Natural killer cell (primary cell): ENCODE data around the gene ABHD17A. TPM values are rescaled to one million over a fixed set of nuclear protein-coding genes. Genes with fewer than 3 reads are reported as not detected.
A peak's percentile ranks its signal among the peaks of the same experiment; 100 is the strongest.

ENCODE experiments used
- ATAC-seq, 3 donors: fragments of 150-1000 bp in 2 of 3; fragments of 200-7000 bp in 1 of 3; cut with Tn5 transposase; 1 replicate in 1 of 3; 2 replicates in 2 of 3; pipeline ENCODE4 v1.10.0; 2021; ENCODE audit warnings: mild to moderate bottlenecking in 2 of 3, moderate library complexity in 2 of 3
- DNase-seq, 2 donors: peaks; one replicate each; pipeline versions ENCODE4 v3.0.0 to v3.0.0-alpha.2; 2013 to 2021; ENCODE audit warnings: mixed read lengths in 1 of 2
- H3K27ac ChIP-seq: one replicate; pipeline ENCODE4 v1.5.1; 2013; ENCODE audit warnings: mild to moderate bottlenecking, low read length
- H3K27me3 ChIP-seq: one replicate; pipeline ENCODE4 v1.6.1; 2013; ENCODE audit warnings: low read length; ENCODE audit not compliant: control insufficient read depth, insufficient read depth
- H3K36me3 ChIP-seq: one replicate; pipeline ENCODE4 v1.6.1; 2013; ENCODE audit warnings: low read length; ENCODE audit not compliant: control insufficient read depth, insufficient read depth
- H3K4me1 ChIP-seq: one replicate; pipeline ENCODE4 v1.6.1; 2013; ENCODE audit warnings: low read length; ENCODE audit not compliant: control insufficient read depth, insufficient read depth
- H3K4me3 ChIP-seq: one replicate; pipeline ENCODE4 v1.5.1; 2013; ENCODE audit warnings: low read length
- H3K9me3 ChIP-seq: one replicate; pipeline ENCODE4 v1.6.1; 2013; ENCODE audit warnings: low read length; ENCODE audit not compliant: control insufficient read depth, insufficient read depth
- H3K27ac Mint-ChIP-seq, 2 donors: one replicate each; pipeline ENCODE4 v1.8.0; 2022; ENCODE audit warnings: mild to moderate bottlenecking in 2 of 2, mixed read lengths in 2 of 2, moderate library complexity in 1 of 2
- H3K27me3 Mint-ChIP-seq, 2 donors: one replicate each; pipeline ENCODE4 v1.8.0; 2022; ENCODE audit warnings: low read depth in 2 of 2, mixed read lengths in 2 of 2
- H3K36me3 Mint-ChIP-seq: one replicate; pipeline ENCODE4 v1.8.0; 2022; ENCODE audit warnings: mixed read lengths
- H3K4me1 Mint-ChIP-seq, 2 donors: one replicate each; pipeline ENCODE4 v1.8.0; 2022; ENCODE audit warnings: mixed read lengths in 2 of 2
- H3K4me3 Mint-ChIP-seq: one replicate; pipeline ENCODE4 v1.8.0; 2022; ENCODE audit warnings: mild to moderate bottlenecking, moderate library complexity, mixed read lengths
- H3K9me3 Mint-ChIP-seq, 2 donors: one replicate each; pipeline ENCODE4 v1.8.0; 2022; ENCODE audit warnings: mixed read lengths in 2 of 2
- CTCF ChIP-seq: fragments of 200-600 bp; IDR thresholded peaks from one replicate; pipeline ENCODE4 v1.8.0; 2022; ENCODE audit warnings: antibody characterized with exemption
- WGBS: methylation state at CpG from one replicate; pipeline ENCODE4 v1.1.7; 2013; ENCODE audit warnings: missing lambda C conversion rate; ENCODE audit not compliant: insufficient coverage; 5-methylcytosine and 5-hydroxymethylcytosine counted together
- intact Hi-C: fragments of 100-400 bp; cut with micrococcal nuclease; formaldehyde crosslinking; loops from one replicate; pipeline ENCODE4 v1.14.2; 2022
- total RNA-seq, 4 donors: library from RNA; stranded (reverse); fragments of 120-200 nt in 1 of 4; gene quantifications; one replicate each; pipeline versions ENCODE4 v1.2.3 to v1.2.4, GENCODE V29; 2013 to 2022

ABHD17A gene
- total RNA-seq, 3 donors from 2014 or later (not counting 1 experiment from before 2014, with no cell fraction given): 554 to 652 (median 608) TPM

GRCh38 chr19:1855040-1855827, 30.1 kb downstream of the ABHD17A start:
- H3K27ac ChIP-seq: peak overlapping the region; percentile 91
- Mint-ChIP-seq H3K27me3 (no peaks in the 10 kb centered on the region), H3K27ac (peak overlapping the region; percentile 82 to 88), H3K36me3 (no peaks in the 10 kb centered on the region), H3K4me3 (peak overlapping the region; percentile 84), H3K9me3 (no peaks in the 10 kb centered on the region), H3K4me1 (peaks cover 17 to 51% of the 10 kb centered on the region in 2 donors)
- no peaks in the 10 kb centered on the region for H3K36me3 ChIP-seq
- ATAC-seq: peak; percentile 78 to 91 (median 82)
- no peaks in the 10 kb centered on the region for H3K9me3 ChIP-seq
- H3K4me3 ChIP-seq: peak overlapping the region; percentile 48
- intact Hi-C loops: no loop called here
- H3K27me3 ChIP-seq: no peaks in the 10 kb centered on the region
- peaks cover 88% of the 10 kb centered on the region for H3K4me1 ChIP-seq
- peak; percentile 77 to 90 for DNase-seq
- WGBS: 11% methylated on average over 33 of the region's 33 CpGs
- no peak for TF ChIP-seq CTCF

GRCh38 chr19:1854542-1855039, 30.7 kb downstream of the ABHD17A start:
- peaks cover 17 to 55% of the 10 kb centered on the region in 2 donors for H3K4me1 Mint-ChIP-seq
- Histone ChIP-seq H3K27me3 (no peaks in the 10 kb centered on the region), H3K36me3 (no peaks in the 10 kb centered on the region), H3K4me1 (peaks cover 81% of the 10 kb centered on the region), H3K27ac (peak overlapping the region; percentile 55), H3K4me3 (no peak overlapping the region), H3K9me3 (no peaks in the 10 kb centered on the region)
- H3K4me3 Mint-ChIP-seq: peak overlapping the region; percentile 69
- peak in 1 of 2 donors; percentile 33 for DNase-seq
- 90% methylated on average over 37 of the region's 37 CpGs for WGBS
- peak overlapping the region; percentile 82 to 88 for H3K27ac Mint-ChIP-seq
- no peaks in the 10 kb centered on the region for H3K36me3 Mint-ChIP-seq
- ATAC-seq: no peak
- no peaks in the 10 kb centered on the region for H3K27me3 Mint-ChIP-seq
- no peak for TF ChIP-seq CTCF
- intact Hi-C loops: no loop called here
- no peaks in the 10 kb centered on the region for H3K9me3 Mint-ChIP-seq

GRCh38 chr19:1854039-1854541, 31.2 kb downstream of the ABHD17A start:
- H3K27ac Mint-ChIP-seq: peak overlapping the region in 1 of 2 donors; percentile 88
- H3K27me3 Mint-ChIP-seq: no peaks in the 10 kb centered on the region
- no peaks in the 10 kb centered on the region for H3K9me3 Mint-ChIP-seq
- peaks cover 17 to 50% of the 10 kb centered on the region in 2 donors for H3K4me1 Mint-ChIP-seq
- H3K36me3 Mint-ChIP-seq: no peaks in the 10 kb centered on the region
- 87% methylated on average over 12 of the region's 16 CpGs for WGBS
- no peaks in the 10 kb centered on the region for H3K36me3 ChIP-seq
- no peak overlapping the region for H3K27ac ChIP-seq
- H3K4me1 ChIP-seq: peaks cover 80% of the 10 kb centered on the region
- no peak overlapping the region for H3K4me3 Mint-ChIP-seq
- DNase-seq (no peak), ATAC-seq (no peak)
- H3K27me3 ChIP-seq: no peaks in the 10 kb centered on the region
- H3K9me3 ChIP-seq: no peaks in the 10 kb centered on the region
- no peak for TF ChIP-seq CTCF
- intact Hi-C loops: no loop called here
- no peak overlapping the region for H3K4me3 ChIP-seq
